A673 (cell line): ENCODE data around the gene SLC10A4. TPM values are rescaled to one million over a fixed set of nuclear protein-coding genes. Genes with fewer than 3 reads are reported as not detected.

Experiments used
- BruUV-seq: library from RNA; stranded (reverse); fragments of 400-500 nt; replicated peaks from 2 replicates; lab custom pipeline; 2021; lab: Mats Ljungman, UMichigan
- CTCF ChIA-PET: fragments of 300-600 bp; sonication (Branson Sonifier 250); formaldehyde crosslinking; loops from one replicate; lab custom pipeline; 2022; ENCODE audit warnings: antibody characterized with exemption; lab: Charles Lee
- POLR2A ChIA-PET: fragments of 300-600 bp; sonication (Branson Sonifier 250); formaldehyde crosslinking; loops from one replicate; lab custom pipeline; 2022; ENCODE audit warnings: antibody characterized with exemption; ENCODE audit not compliant: low non-redundant PET; lab: Charles Lee
- DNase-seq: peaks from one replicate; pipeline ENCODE4 v3.0.0-alpha.2; 2015; ENCODE audit warnings: low spot score
- H3K27ac ChIP-seq: fragments of 200-600 bp; sonication (generic); 2 replicates; pipeline ENCODE4 v1.5.1; 2016; ENCODE audit warnings: mixed run types, low read depth, mild to moderate bottlenecking, mixed read lengths, antibody characterized with exemption, low read length; ENCODE audit not compliant: poor library complexity, severe bottlenecking
- H3K27me3 ChIP-seq: fragments of 200-600 bp; sonication (generic); replicated peaks from 2 replicates; pipeline ENCODE4 v1.6.1; 2017; ENCODE audit warnings: mixed run types, low read depth, mild to moderate bottlenecking, mixed read lengths, antibody characterized with exemption, low read length; ENCODE audit not compliant: insufficient read depth, poor library complexity
- H3K36me3 ChIP-seq: fragments of 200-600 bp; sonication (generic); 2 replicates; pipeline ENCODE4 v1.6.1; 2016; ENCODE audit warnings: mixed run types, mild to moderate bottlenecking, mixed read lengths, antibody characterized with exemption, low read length; ENCODE audit not compliant: insufficient read depth, poor library complexity, severe bottlenecking
- H3K4me1 ChIP-seq: fragments of 200-600 bp; sonication (generic); 2 replicates; pipeline ENCODE4 v1.6.1; 2017; ENCODE audit warnings: mixed run types, mild to moderate bottlenecking, mixed read lengths, antibody characterized with exemption, low read length; ENCODE audit not compliant: insufficient read depth, poor library complexity, severe bottlenecking
- H3K4me3 ChIP-seq: fragments of 200-600 bp; sonication (generic); 2 replicates; pipeline ENCODE4 v1.5.1; 2016; ENCODE audit warnings: low read depth, mixed run types, mild to moderate bottlenecking, mixed read lengths, low read length; ENCODE audit not compliant: poor library complexity, severe bottlenecking
- H3K9me3 ChIP-seq: fragments of 200-600 bp; sonication (generic); 2 replicates; pipeline ENCODE4 v1.6.1; 2016; ENCODE audit warnings: mixed run types, low read depth, mild to moderate bottlenecking, mixed read lengths, antibody characterized with exemption, low read length; ENCODE audit not compliant: poor library complexity, severe bottlenecking
- EZH2 ChIP-seq: fragments of 200-600 bp; sonication (generic); IDR thresholded peaks from 2 replicates; pipeline ENCODE4 v1.6.1; 2017; ENCODE audit warnings: borderline replicate concordance, low read depth, mild to moderate bottlenecking, mixed read lengths, antibody characterized with exemption, low read length; ENCODE audit not compliant: poor library complexity, severe bottlenecking
- intact Hi-C: fragments of 100-400 bp; cut with micrococcal nuclease; formaldehyde crosslinking; loops from one replicate; pipeline ENCODE4 v1.10.0; 2022; ENCODE audit not compliant: unreplicated experiment
- total RNA-seq: library from RNA; stranded (reverse); gene quantifications from 2 replicates; pipeline ENCODE4 v1.2.3, GENCODE V29; 2021
- TF ChIP-seq, protein P1 (sequence below): fragments of 300-800, 200-600 bp; sonication (generic); conservative IDR thresholded peaks from 2 replicates; pipeline ENCODE4 v1.5.1; 2017; ENCODE audit warnings: low read depth, mild to moderate bottlenecking, antibody characterized with exemption, low read length, moderate library complexity, mixed read lengths

The SLC10A4 gene
- total RNA-seq, 1 experiment from 2014 or later: 4.4 TPM

DNA sequence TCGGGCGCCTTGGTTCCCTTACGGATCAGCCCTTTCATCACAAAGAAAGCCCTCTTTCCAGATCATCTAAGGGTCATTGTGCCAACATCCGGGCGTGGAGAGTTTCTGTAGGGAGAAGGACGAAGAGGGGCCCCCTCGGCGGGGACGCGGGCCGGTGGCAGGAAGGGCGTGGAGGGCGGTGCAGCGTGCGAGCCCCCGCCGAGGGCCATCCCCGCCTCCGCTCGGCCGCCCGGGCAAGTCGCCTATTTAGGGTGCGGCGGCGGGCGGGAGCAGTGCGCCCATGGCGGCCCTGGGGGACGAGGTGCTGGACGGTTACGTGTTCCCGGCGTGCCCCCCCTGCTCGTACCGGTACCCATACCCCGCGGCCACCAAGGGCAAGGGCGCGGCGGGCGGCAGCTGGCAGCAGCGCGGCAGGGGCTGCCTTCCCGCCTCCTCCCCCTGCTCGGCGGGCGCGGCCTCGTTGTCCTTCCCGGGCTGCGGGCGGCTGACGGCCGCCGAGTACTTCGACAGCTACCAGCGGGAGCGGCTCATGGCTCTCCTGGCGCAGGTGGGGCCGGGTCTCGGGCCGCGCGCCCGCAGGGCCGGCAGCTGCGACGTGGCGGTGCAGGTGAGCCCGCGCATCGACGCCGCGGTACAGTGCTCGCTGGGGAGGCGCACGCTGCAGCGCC lies 7.0 kb downstream of the SLC10A4 start, which contains the start of gene ZAR1:
TSS of gene ZAR1 (plus strand) at position 241 of the 668 bp plus-strand sequence. CDS start at position 281, 40 bp downstream.
- no peak for DNase-seq
- TF ChIP-seq, protein P1, sequence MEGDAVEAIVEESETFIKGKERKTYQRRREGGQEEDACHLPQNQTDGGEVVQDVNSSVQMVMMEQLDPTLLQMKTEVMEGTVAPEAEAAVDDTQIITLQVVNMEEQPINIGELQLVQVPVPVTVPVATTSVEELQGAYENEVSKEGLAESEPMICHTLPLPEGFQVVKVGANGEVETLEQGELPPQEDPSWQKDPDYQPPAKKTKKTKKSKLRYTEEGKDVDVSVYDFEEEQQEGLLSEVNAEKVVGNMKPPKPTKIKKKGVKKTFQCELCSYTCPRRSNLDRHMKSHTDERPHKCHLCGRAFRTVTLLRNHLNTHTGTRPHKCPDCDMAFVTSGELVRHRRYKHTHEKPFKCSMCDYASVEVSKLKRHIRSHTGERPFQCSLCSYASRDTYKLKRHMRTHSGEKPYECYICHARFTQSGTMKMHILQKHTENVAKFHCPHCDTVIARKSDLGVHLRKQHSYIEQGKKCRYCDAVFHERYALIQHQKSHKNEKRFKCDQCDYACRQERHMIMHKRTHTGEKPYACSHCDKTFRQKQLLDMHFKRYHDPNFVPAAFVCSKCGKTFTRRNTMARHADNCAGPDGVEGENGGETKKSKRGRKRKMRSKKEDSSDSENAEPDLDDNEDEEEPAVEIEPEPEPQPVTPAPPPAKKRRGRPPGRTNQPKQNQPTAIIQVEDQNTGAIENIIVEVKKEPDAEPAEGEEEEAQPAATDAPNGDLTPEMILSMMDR: no peak
- peak; percentile 58 for TF ChIP-seq EZH2
- H3K36me3 ChIP-seq: no peaks in the 10 kb centered on the region
- no peak within 1 kb of the TSS for H3K27ac ChIP-seq
- peaks cover 17% of the 10 kb centered on the region for H3K27me3 ChIP-seq
- ChIA-PET POLR2A (interaction anchor here (0.5 kb wide), 1 partner anchor 70 kb away, joined by 4 read pairs; no protein-coding TSS in a partner anchor), CTCF (no interaction called here)
- no TSS peak for BruUV-seq
- intact Hi-C loops: no loop called here
- H3K4me1 ChIP-seq: peaks cover 4% of the 10 kb centered on the region
- no peaks in the 10 kb centered on the region for H3K9me3 ChIP-seq
- H3K4me3 ChIP-seq: peak within 1 kb of the TSS; percentile 26

GRCh38 chr4:48490680-48491513 lies 7.8 kb downstream of the SLC10A4 start:
- Histone ChIP-seq H3K4me3 (no peak overlapping the region), H3K27ac (no peak overlapping the region), H3K36me3 (no peaks in the 10 kb centered on the region), H3K9me3 (no peaks in the 10 kb centered on the region), H3K27me3 (peaks cover 17% of the 10 kb centered on the region), H3K4me1 (peaks cover 4% of the 10 kb centered on the region)
- POLR2A ChIA-PET: no interaction called here
- no peak for DNase-seq
- TF ChIP-seq EZH2: no peak
- TF ChIP-seq, protein P1: no peak
- CTCF ChIA-PET: no interaction called here
- intact Hi-C loops: no loop called here
- BruUV-seq: no TSS peak

GRCh38 chr4:48491514-48492176 lies 8.5 kb downstream of the SLC10A4 start:
- no TSS peak for BruUV-seq
- TF ChIP-seq EZH2: no peak
- H3K36me3 ChIP-seq: no peaks in the 10 kb centered on the region
- intact Hi-C loops: no loop called here
- peaks cover 4% of the 10 kb centered on the region for H3K4me1 ChIP-seq
- H3K27ac ChIP-seq: no peak overlapping the region
- H3K9me3 ChIP-seq: no peaks in the 10 kb centered on the region
- POLR2A ChIA-PET: no interaction called here
- peaks cover 17% of the 10 kb centered on the region for H3K27me3 ChIP-seq
- no peak for DNase-seq
- no peak overlapping the region for H3K4me3 ChIP-seq
- CTCF ChIA-PET: no interaction called here
